Activated CD8-positive, alpha-beta memory T cell treated with anti-CD3 and anti-CD28 coated beads, Interleukin-2, amount 50 U/mL, for 1 hour (primary cell): Measurements from ENCODE around the gene GLB1L.
"Not testable (repeated sequence)": the region's sequence is repeated elsewhere in the genome, so short reads cannot be mapped to it uniquely, and the experiment has no call there.

Experiments
- DNase-seq: peaks from one replicate; pipeline ENCODE4 v3.0.0-alpha.2; 2020; ENCODE audit errors: extremely low read depth

The GLB1L gene

GRCh38 chr2:219207134-219207883 is 37.9 kb downstream of the GLB1L start:
- no peak for DNase-seq

- peak; percentile 87 for DNase-seq
Observed at GRCh38 chr2:219206328-219207133, 38.7 kb downstream of the GLB1L start, which contains the start of gene ZFAND2B. Gene ZFAND2B, plus strand, starts transcription at chr2:219206782. Its CDS starts 206 bp downstream, at chr2:219206988.

- no peak for DNase-seq
Observed at GRCh38 chr2:219205981-219206327, 39.3 kb downstream of the GLB1L start.

- no peak for DNase-seq
Observed at GRCh38 chr2:219205165-219205538, 40.1 kb downstream of the GLB1L start.

- no peak for DNase-seq
Observed at GRCh38 chr2:219204425-219205164, 40.6 kb downstream of the GLB1L start.

GRCh38 chr2:219201331-219201730 is 43.9 kb downstream of the GLB1L start:
- not testable (repeated sequence) for DNase-seq

- DNase-seq: not testable (repeated sequence)
Observed at GRCh38 chr2:219200502-219201326, 44.5 kb downstream of the GLB1L start.

- DNase-seq: no peak
Observed at GRCh38 chr2:219199470-219200211, 45.6 kb downstream of the GLB1L start.

GRCh38 chr2:219198974-219199373 is 46.3 kb downstream of the GLB1L start:
- DNase-seq: no peak

- no peak for DNase-seq
Observed at GRCh38 chr2:219197388-219197787, 47.9 kb downstream of the GLB1L start.

GRCh38 chr2:219186754-219187456 is 58.3 kb downstream of the GLB1L start:
- no peak for DNase-seq
